ENCODE measurements around the gene PWWP2B.

GRCh38 chr10:132432176-132432540 is 35.2 kb downstream of the PWWP2B start:
- TF ChIP-seq POLR2AphosphoS5 (IDR thresholded peaks at IDR 0.05; ENCODE audit: insufficient read depth, low read depth, low read length) (no peak), CTCF (IDR thresholded peaks at IDR 0.05; ENCODE audit: extremely low read depth in 1 of 2, insufficient read depth in 1 of 2, low read depth in 1 of 2, low read length in 2 of 2) (no peak), POLR2A (IDR thresholded peaks at IDR 0.05; ENCODE audit: low read depth, low read length) (no peak), MAX (IDR thresholded peaks at IDR 0.05; ENCODE audit: insufficient read depth, insufficient read length) (no peak), EZH2 (IDR thresholded peaks at IDR 0.05; ENCODE audit: borderline replicate concordance, low read depth, low read length, severe bottlenecking) (no peak), JUN (IDR thresholded peaks at IDR 0.05; ENCODE audit: borderline replicate concordance, insufficient read depth, insufficient read length, low read depth) (no peak), FOS (IDR thresholded peaks at IDR 0.05; ENCODE audit: borderline replicate concordance, insufficient read depth, low read length) (no peak), MYC (IDR thresholded peaks at IDR 0.05; ENCODE audit: low read depth, low read length) (no peak)
